A549 (cell line): ENCODE results near the gene TMEM161A.

Experiments
- CTCF ChIP-seq: fragments of >200 bp; sonication (Bioruptor Twin); formaldehyde crosslinking; IDR thresholded peaks from 3 replicates; pipeline ENCODE4 v1.5.1; 2016
- PHF8 ChIP-seq: fragments of 200-600 bp; sonication (generic); IDR thresholded peaks from 2 replicates; pipeline ENCODE4 v1.6.1; 2016; ENCODE audit warnings: low read depth, mild to moderate bottlenecking, antibody characterized with exemption, moderate library complexity, borderline replicate concordance
- POLR2A ChIP-seq: IDR thresholded peaks from 2 replicates; pipeline ENCODE4 v1.6.1; 2012; ENCODE audit warnings: mild to moderate bottlenecking, low read length
- RNF2 ChIP-seq: fragments of 200-600 bp; sonication (generic); IDR thresholded peaks from 2 replicates; pipeline ENCODE4 v1.6.1; 2016; ENCODE audit warnings: low read depth, mild to moderate bottlenecking, antibody characterized with exemption, moderate library complexity, borderline replicate concordance
- ZC3H11A ChIP-seq: fragments of 450-650 bp; IDR thresholded peaks from 2 replicates; pipeline ENCODE4 v1.6.1; 2014; ENCODE audit warnings: antibody characterized with exemption, mild to moderate bottlenecking
- ZFP36 ChIP-seq: fragments of 450-650 bp; IDR thresholded peaks from 2 replicates; pipeline ENCODE4 v1.6.1; 2014; ENCODE audit warnings: borderline replicate concordance; ENCODE audit not compliant: partially characterized antibody

GRCh38 chr19:19079571-19079970 is 58.7 kb downstream of the TMEM161A start:
- TF ChIP-seq PHF8 (no peak), CTCF (no peak), POLR2A (no peak), ZFP36 (no peak), ZC3H11A (no peak), RNF2 (no peak)
